Osteoblast (primary cell): ENCODE data around the gene ADGRV1. TPM values are rescaled to one million over a fixed set of nuclear protein-coding genes. Genes with fewer than 3 reads are reported as not detected.
A peak's percentile ranks its signal among the peaks of the same experiment; 100 is the strongest.

Source experiments
- DNase-seq: peaks from one replicate; pipeline ENCODE4 v3.0.0; 2011; ENCODE audit warnings: low spot score, mixed read lengths; ENCODE audit not compliant: insufficient read length; ENCODE audit errors: missing footprints
- H2AFZ ChIP-seq: 2 replicates; pipeline ENCODE4 v1.6.0; 2011; ENCODE audit warnings: mild to moderate bottlenecking, low read length
- H3K27ac ChIP-seq: 2 replicates; pipeline ENCODE4 v1.5.1; 2011; ENCODE audit warnings: mild to moderate bottlenecking, low read depth, low read length, moderate library complexity
- H3K27me3 ChIP-seq: 2 replicates; pipeline ENCODE4 v1.6.0; 2012; ENCODE audit warnings: mild to moderate bottlenecking, control low read depth, inconsistent platforms, low read length, moderate library complexity; ENCODE audit not compliant: insufficient read depth
- H3K36me3 ChIP-seq: 2 replicates; pipeline ENCODE4 v1.5.1; 2011; ENCODE audit warnings: mild to moderate bottlenecking, low read length, control low read depth, moderate library complexity; ENCODE audit not compliant: insufficient read depth
- H3K4me1 ChIP-seq: 2 replicates; pipeline ENCODE4 v1.5.1; 2011; ENCODE audit warnings: mild to moderate bottlenecking, low read length, control low read depth, moderate library complexity; ENCODE audit not compliant: insufficient read depth
- H3K4me2 ChIP-seq: 2 replicates; pipeline ENCODE4 v1.6.0; 2011; ENCODE audit warnings: mild to moderate bottlenecking, low read length; ENCODE audit not compliant: insufficient read depth
- H3K4me3 ChIP-seq: fragments of 200-600 bp; sonication (generic); 3 replicates; pipeline ENCODE4 v1.5.1; 2012; ENCODE audit warnings: mild to moderate bottlenecking, low read length, inconsistent platforms; ENCODE audit not compliant: insufficient read depth
- H3K79me2 ChIP-seq: 2 replicates; pipeline ENCODE4 v1.6.0; 2012; ENCODE audit warnings: mild to moderate bottlenecking, low read length, control low read depth, inconsistent platforms; ENCODE audit not compliant: insufficient read depth
- H3K9me3 ChIP-seq: 2 replicates; pipeline ENCODE4 v1.5.1; 2011; ENCODE audit warnings: low read depth, low read length, control low read depth
- H4K20me1 ChIP-seq: 2 replicates; pipeline ENCODE4 v1.6.0; 2012; ENCODE audit warnings: mild to moderate bottlenecking, low read length, control low read depth; ENCODE audit not compliant: insufficient read depth
- CTCF ChIP-seq: IDR thresholded peaks from 2 replicates; pipeline ENCODE4 v1.5.1; 2011; ENCODE audit warnings: mild to moderate bottlenecking, low read depth, low read length, moderate library complexity; ENCODE audit errors: extremely low read depth
- total RNA-seq: library from RNA; depleted of rRNA; stranded (reverse); fragments of >200 nt; gene quantifications from 2 replicates; pipeline ENCODE4 v1.2.3, GENCODE V29; 2012

ADGRV1 gene
- total RNA-seq, 1 donor, result under 0.01 TPM

GRCh38 chr5:90878549-90879196, 320.1 kb downstream of the ADGRV1 start:
- no peaks in the 10 kb centered on the region for H3K4me1 ChIP-seq
- H3K9me3 ChIP-seq, result no peaks in the 10 kb centered on the region
- no peak for TF ChIP-seq CTCF
- peak; percentile 61 for DNase-seq
- H3K36me3 ChIP-seq, result no peaks in the 10 kb centered on the region
- no peak overlapping the region for H3K4me2 ChIP-seq
- no peaks in the 10 kb centered on the region for H3K79me2 ChIP-seq
- no peak overlapping the region for H3K4me3 ChIP-seq
- H2AFZ ChIP-seq, result no peak overlapping the region
- H3K27me3 ChIP-seq, result peaks cover 3% of the 10 kb centered on the region
- H4K20me1 ChIP-seq, result no peaks in the 10 kb centered on the region
- H3K27ac ChIP-seq, result no peak overlapping the region

DNA sequence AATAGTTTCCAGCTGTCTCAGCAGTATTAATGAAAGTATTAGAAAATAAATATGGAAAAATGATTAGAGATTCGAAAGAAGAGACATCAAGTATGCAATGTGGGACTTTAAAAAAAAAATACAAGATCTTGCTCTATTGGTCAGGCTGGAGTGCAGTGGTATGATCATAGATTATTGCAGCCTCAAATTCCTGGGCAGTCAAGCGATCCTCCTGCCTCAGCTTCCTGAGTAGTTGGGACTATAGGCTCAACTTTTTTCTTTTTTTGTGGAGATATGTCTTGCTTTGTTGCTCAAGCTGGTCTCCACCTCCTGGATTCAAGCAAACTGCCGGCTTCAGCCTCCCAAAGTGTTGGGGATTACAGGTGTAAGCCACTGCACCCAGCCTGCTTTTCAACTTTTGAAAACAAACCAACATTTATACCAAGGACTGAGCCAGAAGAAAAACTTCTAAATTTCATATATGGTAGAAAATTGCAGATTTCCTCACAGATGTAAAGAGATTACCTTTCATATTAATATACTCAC, 323.1 kb downstream of the ADGRV1 start:
- Histone ChIP-seq H3K36me3 (no peaks in the 10 kb centered on the region), H3K27ac (no peak overlapping the region), H3K79me2 (no peaks in the 10 kb centered on the region), H4K20me1 (no peaks in the 10 kb centered on the region), H2AFZ (no peak overlapping the region), H3K9me3 (no peaks in the 10 kb centered on the region), H3K4me3 (no peak overlapping the region), H3K4me2 (no peak overlapping the region), H3K4me1 (no peaks in the 10 kb centered on the region), H3K27me3 (no peaks in the 10 kb centered on the region)
- TF ChIP-seq CTCF, result no peak
- no peak for DNase-seq

DNA sequence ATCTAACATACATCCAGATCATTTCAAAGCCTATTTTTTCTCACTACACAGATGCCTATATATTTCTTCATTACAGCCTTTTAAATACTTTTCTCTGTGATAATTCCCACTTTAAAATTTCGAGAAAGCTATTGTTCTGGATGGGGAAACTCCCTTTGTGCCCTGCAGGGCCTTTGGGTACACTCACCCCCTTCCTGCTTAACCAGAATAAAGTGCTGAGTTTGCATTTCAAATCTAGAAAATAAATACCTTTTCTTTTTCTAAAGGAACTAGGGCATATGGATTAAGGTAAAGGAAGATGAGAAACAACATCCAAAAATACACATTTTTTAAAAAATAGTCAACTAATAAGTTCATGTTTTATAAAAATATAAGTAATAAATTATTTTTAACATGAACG, 323.9 kb downstream of the ADGRV1 start:
- no peak for TF ChIP-seq CTCF

DNA sequence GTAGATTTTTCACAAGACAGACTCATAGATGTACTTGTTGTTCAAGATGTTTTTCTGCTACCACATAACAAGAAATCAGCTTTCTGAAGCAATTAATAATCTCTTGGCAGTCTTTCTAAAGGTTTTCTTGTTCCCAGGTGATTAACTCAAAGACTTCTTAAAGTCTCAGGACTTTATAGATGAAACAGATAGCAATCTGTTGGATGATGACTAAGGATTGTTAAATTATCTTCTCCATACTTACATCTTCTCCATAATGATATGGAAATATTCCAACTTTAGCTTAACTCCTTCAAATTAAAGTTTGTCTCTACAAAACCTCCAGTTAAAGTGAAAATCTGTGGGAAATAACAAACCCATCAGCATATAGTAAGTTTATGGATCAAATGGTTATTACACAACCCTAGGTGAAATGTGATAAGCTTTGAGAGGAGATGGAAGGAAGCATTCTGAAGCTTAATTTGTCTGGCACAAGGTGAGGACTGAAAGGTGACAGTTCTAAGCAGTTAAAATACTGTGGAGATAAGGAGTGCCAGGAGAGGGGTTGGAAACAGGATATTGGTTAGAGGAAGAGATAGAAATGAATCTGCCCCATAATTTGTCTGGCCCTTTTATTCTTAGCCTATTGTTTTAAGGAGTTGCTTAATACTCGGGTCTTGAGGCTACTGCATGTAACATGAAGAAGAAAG, 326.7 kb downstream of the ADGRV1 start:
- peaks cover 3% of the 10 kb centered on the region for H3K4me1 ChIP-seq
- no peak overlapping the region for H3K27ac ChIP-seq
- H3K4me3 ChIP-seq, result no peak overlapping the region
- TF ChIP-seq CTCF, result no peak
- no peaks in the 10 kb centered on the region for H3K79me2 ChIP-seq
- no peak for DNase-seq
- H4K20me1 ChIP-seq, result no peaks in the 10 kb centered on the region
- no peaks in the 10 kb centered on the region for H3K36me3 ChIP-seq
- H3K9me3 ChIP-seq, result no peaks in the 10 kb centered on the region
- no peak overlapping the region for H2AFZ ChIP-seq
- no peaks in the 10 kb centered on the region for H3K27me3 ChIP-seq
- H3K4me2 ChIP-seq, result no peak overlapping the region

More for the DNA sequence above, 323.9 kb downstream of the ADGRV1 start:
- H2AFZ ChIP-seq, result no peak overlapping the region
- no peaks in the 10 kb centered on the region for H3K4me1 ChIP-seq
- H3K4me2 ChIP-seq, result no peak overlapping the region
- H4K20me1 ChIP-seq, result no peaks in the 10 kb centered on the region
- no peaks in the 10 kb centered on the region for H3K9me3 ChIP-seq
- H3K79me2 ChIP-seq, result no peaks in the 10 kb centered on the region
- H3K36me3 ChIP-seq, result no peaks in the 10 kb centered on the region
- H3K27me3 ChIP-seq, result no peaks in the 10 kb centered on the region
- no peak for DNase-seq
- no peak overlapping the region for H3K27ac ChIP-seq
- H3K4me3 ChIP-seq, result no peak overlapping the region
